Nephron progenitor cell (in vitro differentiated cells): Measurements from ENCODE around the gene FSTL3.

Experiments
- DNase-seq: peaks from one replicate; pipeline ENCODE4 v3.0.0; 2021
- H3K27ac Mint-ChIP-seq: 2 replicates; pipeline ENCODE4 v1.8.0; 2021; ENCODE audit warnings: mild to moderate bottlenecking, moderate library complexity, mixed read lengths
- H3K27me3 Mint-ChIP-seq: 2 replicates; pipeline ENCODE4 v1.8.0; 2021; ENCODE audit warnings: mild to moderate bottlenecking, low read depth, mixed read lengths; ENCODE audit not compliant: poor library complexity
- H3K36me3 Mint-ChIP-seq: 2 replicates; pipeline ENCODE4 v1.8.0; 2021; ENCODE audit warnings: low read depth, mixed read lengths
- H3K4me1 Mint-ChIP-seq: 2 replicates; pipeline ENCODE4 v1.8.0; 2021; ENCODE audit warnings: mixed read lengths
- H3K4me3 Mint-ChIP-seq: 2 replicates; pipeline ENCODE4 v1.8.0; 2021; ENCODE audit warnings: mild to moderate bottlenecking, moderate library complexity, mixed read lengths
- H3K9me3 Mint-ChIP-seq: 2 replicates; pipeline ENCODE4 v1.8.0; 2021; ENCODE audit warnings: mild to moderate bottlenecking, moderate library complexity, mixed read lengths
- CTCF ChIP-seq: fragments of 200-600 bp; sonication (generic); IDR thresholded peaks from 2 replicates; pipeline ENCODE4 v1.5.0; 2021; ENCODE audit warnings: antibody characterized with exemption

The FSTL3 gene

GRCh38 chr19:658059-658839 is 17.9 kb upstream of the FSTL3 start:
- Mint-ChIP-seq H3K36me3 (peaks cover 5% of the 10 kb centered on the region), H3K27ac (no peak overlapping the region), H3K4me3 (no peak overlapping the region), H3K4me1 (peaks cover 41% of the 10 kb centered on the region), H3K27me3 (no peaks in the 10 kb centered on the region), H3K9me3 (no peaks in the 10 kb centered on the region)
- no peak for TF ChIP-seq CTCF
- DNase-seq = no peak

DNA sequence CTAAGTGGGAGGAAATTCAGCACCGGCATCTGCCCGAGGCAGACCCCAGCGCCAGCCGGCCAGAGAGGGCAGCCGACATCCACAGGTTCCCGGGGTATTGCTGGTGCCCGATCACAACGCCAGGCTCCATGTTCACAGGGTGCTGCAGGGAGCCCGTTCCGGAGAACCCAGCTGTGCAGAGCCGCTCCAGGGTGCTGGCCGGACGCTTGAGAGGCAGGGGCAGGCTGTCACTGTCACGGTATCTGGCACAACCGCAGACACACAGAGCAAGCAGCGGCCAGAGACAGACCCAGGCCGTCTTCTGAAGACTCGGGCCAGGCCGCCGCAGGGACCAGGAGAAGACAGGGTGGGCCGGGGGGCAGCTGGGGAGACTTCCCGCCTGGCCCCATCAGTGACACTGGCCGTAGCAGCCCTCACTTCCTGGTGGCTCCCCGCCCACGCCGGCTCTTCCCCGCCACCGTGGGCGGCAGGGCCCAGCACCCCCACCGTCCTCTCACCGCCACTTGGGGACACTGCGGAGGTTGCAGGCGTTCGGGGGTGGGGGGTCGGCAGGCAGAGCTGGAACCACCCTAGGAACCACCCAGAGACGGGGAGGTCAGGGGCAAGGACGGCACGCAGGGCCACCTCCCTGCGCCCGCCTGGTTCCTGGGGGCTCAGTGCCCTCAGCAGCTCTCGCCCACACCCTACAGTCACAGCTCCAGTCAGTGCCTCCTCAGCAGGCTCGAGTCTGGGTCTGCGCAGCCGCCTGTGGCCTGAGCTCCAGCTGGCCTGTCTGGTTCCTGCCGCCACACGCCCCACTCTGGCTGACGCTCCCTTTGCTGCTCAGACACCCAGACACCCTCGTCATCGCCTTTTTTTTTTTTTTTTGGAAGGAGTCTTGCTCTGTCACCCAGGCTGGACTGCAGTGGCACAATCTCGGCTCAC is 17.0 kb upstream of the FSTL3 start:
- Mint-ChIP-seq H3K4me1 (peaks cover 41% of the 10 kb centered on the region), H3K9me3 (no peaks in the 10 kb centered on the region), H3K36me3 (peaks cover 5% of the 10 kb centered on the region), H3K27ac (peak overlapping the region; percentile 54), H3K4me3 (no peak overlapping the region), H3K27me3 (peaks cover under 1% of the 10 kb centered on the region)
- no peak for TF ChIP-seq CTCF
- DNase-seq = no peak

GRCh38 chr19:660793-661426 is 15.3 kb upstream of the FSTL3 start:
- peak overlapping the region; percentile 79 for H3K4me3 Mint-ChIP-seq
- H3K9me3 Mint-ChIP-seq = no peaks in the 10 kb centered on the region
- H3K27ac Mint-ChIP-seq = peak overlapping the region; percentile 36
- no peak for TF ChIP-seq CTCF
- H3K36me3 Mint-ChIP-seq = peaks cover 3% of the 10 kb centered on the region
- peaks cover 28% of the 10 kb centered on the region for H3K4me1 Mint-ChIP-seq
- H3K27me3 Mint-ChIP-seq = peaks cover 4% of the 10 kb centered on the region
- no peak for DNase-seq

DNA sequence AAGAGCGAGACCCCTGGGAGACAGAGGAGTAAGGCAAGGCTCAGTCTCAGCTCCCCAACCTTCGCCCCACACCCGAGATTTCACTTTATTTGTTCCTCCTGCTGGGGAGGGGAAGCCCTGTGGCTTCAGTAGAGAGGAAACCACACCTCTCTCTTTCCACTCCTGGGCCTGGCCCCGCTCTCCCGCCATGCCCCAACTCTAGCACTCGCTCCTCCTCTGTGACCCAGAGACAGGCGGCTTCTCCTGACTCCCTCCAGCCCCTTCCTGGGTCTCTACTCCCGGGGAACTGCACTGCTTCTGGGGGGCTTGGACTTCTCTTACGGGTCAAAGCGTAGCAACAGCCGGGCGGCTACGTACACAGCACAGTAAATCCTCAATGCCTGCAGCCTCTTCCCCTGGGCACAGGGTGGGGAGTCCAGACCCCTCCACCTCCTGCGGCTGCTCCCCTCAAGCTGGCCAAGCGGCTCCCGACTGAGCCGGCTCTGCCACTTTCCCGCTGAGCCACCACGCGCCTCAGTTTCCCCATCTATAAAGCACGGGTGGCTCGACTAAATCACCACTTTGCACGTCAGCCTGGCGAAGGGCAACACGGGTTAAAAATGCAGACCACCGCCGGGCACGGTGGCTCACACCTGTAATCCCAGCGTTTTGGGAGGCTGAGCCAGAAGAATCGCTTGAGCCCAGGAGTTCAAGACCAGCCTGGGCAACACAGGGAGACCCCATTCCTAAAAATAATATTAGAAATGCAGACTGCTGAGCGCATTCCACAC is 14.6 kb upstream of the FSTL3 start:
- TF ChIP-seq CTCF = no peak
- Mint-ChIP-seq H3K9me3 (peaks cover 3% of the 10 kb centered on the region), H3K36me3 (no peaks in the 10 kb centered on the region), H3K27ac (no peak overlapping the region), H3K27me3 (peaks cover 4% of the 10 kb centered on the region), H3K4me3 (peak overlapping the region; percentile 79), H3K4me1 (peaks cover 24% of the 10 kb centered on the region)
- no peak for DNase-seq

GRCh38 chr19:662207-662961 is 13.8 kb upstream of the FSTL3 start:
- Mint-ChIP-seq H3K27me3 (peaks cover 4% of the 10 kb centered on the region), H3K27ac (no peak overlapping the region), H3K9me3 (peaks cover 8% of the 10 kb centered on the region), H3K36me3 (no peaks in the 10 kb centered on the region), H3K4me3 (peak overlapping the region; percentile 79), H3K4me1 (peaks cover 24% of the 10 kb centered on the region)
- TF ChIP-seq CTCF = no peak
- peak; percentile 46 for DNase-seq
